Stimulated activated CD8-positive, alpha-beta memory T cell treated with anti-CD3 and anti-CD28 coated beads, Interleukin-12 subunit alpha, Interleukin-12 subunit beta, amount 100 ng/mL, for 24 hours (primary cell): ENCODE results near the gene LGR6.
"Not testable (repeated sequence)": the region's sequence is repeated elsewhere in the genome, so short reads cannot be mapped to it uniquely, and the experiment has no call there.

Experiments used
- DNase-seq: peaks from one replicate; pipeline ENCODE4 v3.0.0-alpha.2; 2020; ENCODE audit errors: extremely low read depth

The LGR6 gene

GRCh38 chr1:202159534-202160371, 33.8 kb upstream of the LGR6 start:
- no peak for DNase-seq

GRCh38 chr1:202160377-202160940, 33.1 kb upstream of the LGR6 start, which contains the start of gene PTPN7:
Gene PTPN7, minus strand, starts transcription at chr1:202160602. Its CDS starts 1,200 bp downstream, at chr1:202159402.
- peak; percentile 80 for DNase-seq

DNA sequence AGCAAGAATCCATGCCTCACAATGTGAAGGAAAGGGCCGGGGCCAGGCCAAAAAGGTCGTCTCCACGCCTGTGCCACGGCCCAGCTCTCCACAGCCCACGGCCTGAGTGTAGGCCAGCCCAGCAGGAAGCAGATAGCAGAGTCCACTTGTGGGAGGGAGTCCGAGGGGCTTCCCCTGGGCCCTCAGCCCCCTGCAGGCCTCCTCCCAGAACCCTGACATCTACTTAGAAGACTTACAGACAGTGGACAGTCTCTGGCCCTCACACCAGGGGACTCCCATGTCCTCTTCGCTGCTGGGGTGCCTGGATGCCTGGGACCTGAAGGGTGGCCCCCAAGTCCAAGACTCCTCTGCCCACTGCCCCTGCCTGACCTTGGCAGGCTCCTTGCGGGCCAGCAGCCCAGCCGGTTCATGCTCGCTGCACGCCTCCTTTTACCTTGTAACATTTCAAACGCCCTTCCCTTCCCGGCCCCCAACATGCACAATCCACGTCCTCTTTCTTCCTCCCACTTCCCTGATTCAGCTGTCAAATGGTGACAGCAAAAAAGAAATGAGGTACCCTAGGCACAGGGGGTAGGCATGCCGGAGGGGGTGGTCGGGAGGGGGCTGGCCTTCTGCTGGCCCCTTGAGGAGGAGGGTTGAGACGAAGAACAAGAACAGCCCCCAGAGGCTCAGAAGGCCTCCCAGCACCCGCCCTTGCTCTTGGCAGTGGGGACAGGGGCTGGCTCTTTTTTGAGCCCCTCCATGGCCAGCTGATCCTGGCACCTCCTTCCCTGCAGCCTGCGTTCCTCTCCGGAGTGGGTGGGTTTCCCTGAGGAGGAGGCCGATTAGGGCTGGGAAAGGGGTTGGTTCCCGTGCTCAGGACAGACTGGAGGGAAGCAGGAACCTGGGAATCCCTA, 32.2 kb upstream of the LGR6 start:
- DNase-seq, result no peak

DNA sequence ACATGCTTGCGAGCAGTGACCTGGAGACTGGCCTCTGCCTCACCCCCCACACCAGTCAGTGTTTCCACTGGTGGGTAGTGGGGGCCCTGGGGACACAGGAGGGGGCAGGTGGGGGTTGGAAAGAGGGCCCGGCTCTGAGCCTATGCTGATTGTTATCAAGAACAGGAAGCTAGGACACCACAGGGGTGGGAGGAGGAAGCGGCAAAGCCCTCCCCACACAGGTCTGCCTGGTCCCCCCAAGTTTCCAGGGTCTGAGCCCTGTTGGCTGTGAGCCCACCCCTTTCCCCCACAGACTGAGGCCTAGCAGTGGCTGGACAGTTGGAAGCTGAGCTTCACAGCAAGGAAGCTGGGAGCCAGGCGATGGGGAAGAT, 31.6 kb upstream of the LGR6 start:
- DNase-seq, result no peak

- no peak for DNase-seq
Measured at GRCh38 chr1:202162418-202163280, 30.9 kb upstream of the LGR6 start.

- DNase-seq, result no peak
Measured at GRCh38 chr1:202163281-202164270, 30.0 kb upstream of the LGR6 start.

- DNase-seq, result no peak
Measured at GRCh38 chr1:202164271-202165037, 29.1 kb upstream of the LGR6 start.

- DNase-seq, result no peak
Measured at GRCh38 chr1:202165267-202165941, 28.2 kb upstream of the LGR6 start.

DNA sequence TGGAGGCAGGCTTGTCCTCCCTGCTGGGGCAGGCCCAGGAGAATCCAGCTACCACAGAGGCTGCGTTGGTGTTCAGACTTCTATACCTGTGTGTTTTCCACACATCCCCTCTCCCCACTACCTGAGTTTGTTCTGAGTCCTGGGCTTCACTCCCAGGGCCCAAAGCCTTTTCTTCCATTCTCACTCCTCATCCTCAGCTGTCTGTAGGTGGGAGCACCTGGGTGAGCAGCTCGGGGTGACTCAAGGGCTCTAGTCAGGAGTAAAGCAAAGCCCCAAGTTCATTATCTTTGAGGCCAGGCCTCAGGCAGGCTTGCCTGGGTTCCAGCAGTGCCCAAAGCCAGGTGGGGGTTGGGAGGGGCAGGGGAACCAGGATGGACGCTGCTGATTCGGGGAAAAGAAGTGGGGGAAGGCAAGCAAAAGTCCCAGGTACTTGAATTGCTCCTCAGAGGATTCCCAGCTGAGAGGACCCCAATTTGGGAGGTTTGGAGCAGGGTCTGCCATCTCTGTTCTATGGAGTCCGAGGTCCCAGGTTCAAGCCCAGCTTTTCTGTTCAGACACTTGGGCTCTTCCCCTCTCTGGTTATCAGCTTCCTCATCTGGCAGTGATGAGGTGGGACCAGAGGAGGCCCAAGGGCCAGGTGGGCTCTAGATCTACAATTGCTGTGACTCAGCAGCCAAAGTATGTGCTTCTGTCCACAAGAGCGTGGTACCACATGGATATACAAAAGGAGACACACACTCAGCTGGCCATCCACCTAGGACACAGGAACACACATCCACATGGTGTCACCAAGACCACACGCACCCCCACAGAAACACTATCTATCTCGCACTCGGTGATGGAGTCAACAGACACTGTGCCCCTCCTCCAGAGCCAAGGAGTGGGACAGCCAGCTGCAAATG, 27.4 kb upstream of the LGR6 start:
- DNase-seq, result no peak

DNA sequence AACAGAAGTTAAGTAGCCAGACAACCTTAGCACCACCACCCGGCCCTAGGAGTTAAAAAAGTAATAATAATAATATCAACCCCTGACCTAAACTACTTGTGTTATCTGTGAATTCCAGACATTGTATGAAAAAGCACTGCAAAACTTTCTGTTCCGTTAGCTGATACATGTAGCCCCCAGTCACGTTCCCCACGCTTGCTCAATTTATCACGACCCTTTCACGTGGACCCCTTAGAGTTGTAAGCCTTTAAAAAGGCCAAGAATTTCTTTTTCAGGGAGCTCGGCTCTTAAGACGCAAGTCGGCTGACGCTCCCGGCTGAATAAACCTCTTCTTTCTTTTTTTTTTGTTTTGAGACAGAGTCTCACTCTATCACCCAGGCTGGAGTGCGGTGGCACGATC, 26.5 kb upstream of the LGR6 start:
- DNase-seq, result not testable (repeated sequence)

DNA sequence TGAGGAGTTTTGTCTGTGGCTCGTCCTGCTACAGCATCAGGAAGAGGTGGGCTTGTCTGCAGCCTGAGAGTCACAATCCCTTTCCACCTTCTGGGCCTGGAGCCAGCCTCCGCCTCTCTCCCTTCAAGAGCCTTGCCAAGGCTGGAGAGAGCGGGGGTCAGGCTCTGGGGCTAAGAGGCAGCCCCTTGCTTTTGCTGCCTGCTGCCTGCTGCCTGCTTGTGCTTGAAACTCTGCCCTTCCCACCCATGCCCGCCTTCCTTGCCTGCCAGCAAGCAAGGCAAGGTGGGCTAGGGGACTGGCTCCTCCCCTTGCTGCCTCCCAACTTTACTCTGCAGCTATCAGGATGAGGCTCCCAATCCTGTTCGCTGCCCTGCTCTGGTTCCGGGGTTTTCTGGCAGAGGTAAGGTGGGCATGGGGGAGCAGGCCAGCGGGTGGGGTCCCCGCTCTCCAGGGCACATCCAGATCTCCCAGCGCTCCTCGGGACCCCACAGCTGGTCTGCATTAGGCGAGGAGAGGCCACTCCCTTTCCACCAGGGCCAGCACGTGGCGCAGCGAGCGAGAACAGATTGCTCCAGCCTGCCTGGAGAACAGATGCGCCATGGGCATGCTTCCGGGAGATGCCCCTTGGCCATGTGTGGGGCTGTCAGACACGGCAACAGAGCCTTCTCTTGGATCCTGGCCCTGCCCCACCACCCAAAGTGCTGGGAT, 25.7 kb upstream of the LGR6 start:
- no peak for DNase-seq

GRCh38 chr1:202168861-202169260, 24.7 kb upstream of the LGR6 start:
- DNase-seq, result no peak

GRCh38 chr1:202170726-202171125, 22.9 kb upstream of the LGR6 start:
- no peak for DNase-seq

- no peak for DNase-seq
Measured at GRCh38 chr1:202171292-202172014, 22.1 kb upstream of the LGR6 start.

- DNase-seq, result no peak
Measured at GRCh38 chr1:202172015-202172355, 21.6 kb upstream of the LGR6 start.

- DNase-seq, result no peak
Measured at GRCh38 chr1:202173993-202174392, 19.6 kb upstream of the LGR6 start.
